ENCODE data around the gene MYBPH.
A peak's percentile ranks its signal among the peaks of the same experiment; 100 is the strongest.

MYBPH gene

DNA sequence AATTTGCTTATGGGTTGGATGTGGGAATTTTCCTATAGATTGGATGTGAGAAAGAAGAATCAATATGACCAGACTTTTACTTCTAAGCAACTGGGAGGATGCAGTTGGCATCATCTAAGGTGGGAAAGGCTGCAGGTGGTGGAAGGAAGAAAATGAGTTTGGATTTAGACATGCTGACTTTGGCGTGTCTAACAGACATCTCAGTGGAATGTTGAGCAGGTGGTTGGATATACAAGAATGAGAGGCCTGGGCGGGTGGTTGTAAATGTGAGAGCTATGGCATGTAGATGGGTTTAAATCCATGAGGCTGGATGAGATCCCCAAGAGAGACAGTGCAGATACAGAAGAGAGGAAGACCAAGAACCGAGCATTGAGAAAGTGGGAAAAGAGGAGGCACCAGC, 37.6 kb downstream of the MYBPH start:
- Histone ChIP-seq H3K4me1 (ENCODE audit: insufficient read depth, poor library complexity, severe bottlenecking) (peaks cover 3% of the 10 kb centered on the region), H3K36me3 (ENCODE audit: low read depth) (no peaks in the 10 kb centered on the region), H3K27me3 (ENCODE audit: insufficient read depth, poor library complexity, severe bottlenecking) (no peaks in the 10 kb centered on the region), H3K9me3 (ENCODE audit: severe bottlenecking) (no peaks in the 10 kb centered on the region), H3K4me3 (ENCODE audit: severe bottlenecking) (no peak overlapping the region), H3K27ac (ENCODE audit: poor library complexity, severe bottlenecking) (no peak overlapping the region)
- DNase-seq (ENCODE audit: low spot score) (no peak), ATAC-seq (ENCODE audit: low read depth) (no peak)
- TF ChIP-seq, protein P1, sequence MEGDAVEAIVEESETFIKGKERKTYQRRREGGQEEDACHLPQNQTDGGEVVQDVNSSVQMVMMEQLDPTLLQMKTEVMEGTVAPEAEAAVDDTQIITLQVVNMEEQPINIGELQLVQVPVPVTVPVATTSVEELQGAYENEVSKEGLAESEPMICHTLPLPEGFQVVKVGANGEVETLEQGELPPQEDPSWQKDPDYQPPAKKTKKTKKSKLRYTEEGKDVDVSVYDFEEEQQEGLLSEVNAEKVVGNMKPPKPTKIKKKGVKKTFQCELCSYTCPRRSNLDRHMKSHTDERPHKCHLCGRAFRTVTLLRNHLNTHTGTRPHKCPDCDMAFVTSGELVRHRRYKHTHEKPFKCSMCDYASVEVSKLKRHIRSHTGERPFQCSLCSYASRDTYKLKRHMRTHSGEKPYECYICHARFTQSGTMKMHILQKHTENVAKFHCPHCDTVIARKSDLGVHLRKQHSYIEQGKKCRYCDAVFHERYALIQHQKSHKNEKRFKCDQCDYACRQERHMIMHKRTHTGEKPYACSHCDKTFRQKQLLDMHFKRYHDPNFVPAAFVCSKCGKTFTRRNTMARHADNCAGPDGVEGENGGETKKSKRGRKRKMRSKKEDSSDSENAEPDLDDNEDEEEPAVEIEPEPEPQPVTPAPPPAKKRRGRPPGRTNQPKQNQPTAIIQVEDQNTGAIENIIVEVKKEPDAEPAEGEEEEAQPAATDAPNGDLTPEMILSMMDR (IDR thresholded peaks at IDR 0.05; ENCODE audit: poor library complexity, severe bottlenecking): no peak

DNA sequence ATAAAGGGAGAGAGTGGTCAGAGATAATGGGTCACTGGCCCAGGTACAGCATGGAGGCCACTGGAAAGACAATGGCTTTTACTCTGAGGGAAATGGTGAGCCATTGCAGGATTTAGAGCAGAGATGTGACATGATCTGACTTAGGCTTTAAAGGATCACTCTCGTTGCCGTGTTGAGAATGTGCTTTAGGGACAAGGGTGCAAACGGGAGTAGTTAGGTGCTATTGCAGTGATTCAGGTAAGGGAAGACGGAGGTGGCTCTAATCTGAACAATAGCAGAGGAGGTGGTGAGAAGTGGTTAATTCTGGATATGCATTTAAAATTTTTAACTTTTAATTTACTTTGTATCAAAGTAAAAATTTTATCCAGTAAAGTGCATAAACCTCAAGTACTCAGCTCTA, 38.3 kb downstream of the MYBPH start:
- H3K27me3 ChIP-seq (ENCODE audit: insufficient read depth, poor library complexity, severe bottlenecking): no peaks in the 10 kb centered on the region
- H3K27ac ChIP-seq (ENCODE audit: poor library complexity, severe bottlenecking): no peak overlapping the region
- TF ChIP-seq, protein P1 (IDR thresholded peaks at IDR 0.05; ENCODE audit: poor library complexity, severe bottlenecking): no peak
- ATAC-seq (ENCODE audit: low read depth) (no peak), DNase-seq (ENCODE audit: low spot score) (no peak)
- H3K4me3 ChIP-seq (ENCODE audit: severe bottlenecking): no peak overlapping the region
- no peaks in the 10 kb centered on the region for H3K9me3 ChIP-seq (ENCODE audit: severe bottlenecking)
- H3K4me1 ChIP-seq (ENCODE audit: insufficient read depth, poor library complexity, severe bottlenecking): peaks cover 3% of the 10 kb centered on the region
- H3K36me3 ChIP-seq (ENCODE audit: low read depth): no peaks in the 10 kb centered on the region

DNA sequence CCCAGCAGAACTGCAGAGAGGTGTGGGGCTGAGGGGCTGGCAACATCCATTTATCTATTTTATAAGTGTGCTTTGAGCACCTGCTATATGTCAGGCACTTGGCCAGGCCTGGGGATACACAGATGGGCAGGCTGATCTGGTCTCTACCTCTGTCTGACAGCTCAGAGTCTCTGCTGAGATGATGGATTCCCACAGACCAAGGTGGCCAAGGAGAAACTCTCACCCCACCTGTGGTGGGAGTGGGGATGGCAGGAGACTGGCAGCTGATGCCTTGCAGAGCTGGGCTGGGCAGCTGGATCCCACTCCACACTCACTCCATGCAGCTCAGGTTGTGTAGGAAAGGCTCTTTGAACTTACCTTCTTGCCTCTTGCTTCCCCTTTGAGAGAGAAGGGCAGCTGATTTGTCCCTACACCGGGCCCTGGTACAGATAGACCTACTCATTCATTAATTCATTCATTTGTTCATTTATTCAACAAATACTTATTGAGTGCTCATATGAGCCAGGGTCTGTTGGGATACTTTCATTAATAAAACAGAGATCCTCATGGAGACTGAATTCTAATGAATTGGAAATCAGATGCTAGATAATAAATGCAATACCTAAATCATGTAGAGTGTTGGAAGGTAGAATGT, 39.1 kb downstream of the MYBPH start:
- no peaks in the 10 kb centered on the region for H3K27me3 ChIP-seq (ENCODE audit: insufficient read depth, poor library complexity, severe bottlenecking)
- TF ChIP-seq, protein P1 (IDR thresholded peaks at IDR 0.05; ENCODE audit: poor library complexity, severe bottlenecking): no peak
- peaks cover 3% of the 10 kb centered on the region for H3K4me1 ChIP-seq (ENCODE audit: insufficient read depth, poor library complexity, severe bottlenecking)
- no peak overlapping the region for H3K27ac ChIP-seq (ENCODE audit: poor library complexity, severe bottlenecking)
- no peak overlapping the region for H3K4me3 ChIP-seq (ENCODE audit: severe bottlenecking)
- H3K9me3 ChIP-seq (ENCODE audit: severe bottlenecking): no peaks in the 10 kb centered on the region
- no peak for DNase-seq (ENCODE audit: low spot score)
- H3K36me3 ChIP-seq (ENCODE audit: low read depth): no peaks in the 10 kb centered on the region
- ATAC-seq (ENCODE audit: low read depth): peak; percentile 41; the same call in 1 of the 3 replicates

DNA sequence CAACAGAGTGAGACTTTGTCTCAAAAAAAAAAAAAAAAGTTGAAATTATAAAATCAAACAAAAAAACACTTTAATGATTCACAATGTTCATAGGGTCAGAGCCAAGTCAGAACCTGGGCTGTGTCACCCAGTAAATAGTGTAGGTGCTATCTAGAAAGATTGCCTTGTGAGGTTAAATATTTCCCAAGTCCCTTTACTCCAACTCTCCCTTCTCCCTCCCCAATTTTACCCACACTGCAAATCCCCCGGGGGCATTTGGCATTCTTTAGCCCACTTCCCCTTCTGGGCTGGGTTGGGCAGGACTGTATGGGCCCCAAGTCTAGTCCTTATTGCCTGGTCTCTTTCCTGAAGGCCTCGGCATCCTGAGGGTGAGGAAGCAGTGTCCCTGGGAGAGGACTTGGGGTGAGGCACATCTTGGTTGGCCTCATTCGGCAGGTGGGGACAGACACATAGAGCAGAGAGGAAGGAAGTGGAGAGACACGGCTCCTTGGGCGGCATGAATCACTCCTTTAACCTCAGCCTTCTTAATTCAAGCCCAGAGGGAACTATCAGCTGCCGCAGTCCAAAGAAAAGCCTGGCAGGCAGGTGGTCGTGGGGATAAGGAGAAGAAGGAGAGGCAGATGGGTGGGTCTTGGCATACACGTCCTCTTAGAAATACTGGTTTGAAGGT, 39.9 kb downstream of the MYBPH start:
- Histone ChIP-seq H3K9me3 (ENCODE audit: severe bottlenecking) (no peaks in the 10 kb centered on the region), H3K4me3 (ENCODE audit: severe bottlenecking) (no peak overlapping the region), H3K4me1 (ENCODE audit: insufficient read depth, poor library complexity, severe bottlenecking) (peaks cover 3% of the 10 kb centered on the region), H3K27ac (ENCODE audit: poor library complexity, severe bottlenecking) (no peak overlapping the region), H3K36me3 (ENCODE audit: low read depth) (no peaks in the 10 kb centered on the region), H3K27me3 (ENCODE audit: insufficient read depth, poor library complexity, severe bottlenecking) (no peaks in the 10 kb centered on the region)
- TF ChIP-seq, protein P1 (IDR thresholded peaks at IDR 0.05; ENCODE audit: poor library complexity, severe bottlenecking): no peak
- DNase-seq (ENCODE audit: low spot score) (no peak), ATAC-seq (ENCODE audit: low read depth) (no peak)

Data from RWPE2 (cell line).